Activated CD4-positive, alpha-beta memory T cell treated with anti-CD3 and anti-CD28 coated beads, Interleukin-2, amount 10 ng/mL, durations not matched to agents 7 days and 5 days (primary cell): ENCODE data around the gene PPFIBP2. TPM values are rescaled to one million over a fixed set of nuclear protein-coding genes. Genes with fewer than 3 reads are reported as not detected.

Experiments used
- CTCF ChIA-PET: fragments of 350-600 bp; sonication (Branson Sonifier 250); formaldehyde crosslinking; loops from one replicate; lab custom pipeline; 2021; ENCODE audit warnings: antibody characterized with exemption, inconsistent platforms; lab: Charles Lee
- POLR2A ChIA-PET: fragments of 350-600 bp; sonication (Branson Sonifier 250); formaldehyde crosslinking; loops from one replicate; lab custom pipeline; 2021; ENCODE audit warnings: antibody characterized with exemption; lab: Charles Lee
- DNase-seq: peaks from one replicate; pipeline ENCODE4 v3.0.0-alpha.2; 2020
- H3K27ac Mint-ChIP-seq: one replicate; pipeline ENCODE4 v1.8.0; 2021; ENCODE audit warnings: mild to moderate bottlenecking, mixed read lengths
- H3K27me3 Mint-ChIP-seq: one replicate; pipeline ENCODE4 v1.8.0; 2021; ENCODE audit warnings: mixed read lengths
- H3K36me3 Mint-ChIP-seq: one replicate; pipeline ENCODE4 v1.8.0; 2021; ENCODE audit warnings: low read depth, mixed read lengths
- H3K4me1 Mint-ChIP-seq: one replicate; pipeline ENCODE4 v1.8.0; 2021; ENCODE audit warnings: mixed read lengths
- H3K4me3 Mint-ChIP-seq: one replicate; pipeline ENCODE4 v1.8.0; 2021; ENCODE audit warnings: mild to moderate bottlenecking, mixed read lengths
- H3K9me3 Mint-ChIP-seq: one replicate; pipeline ENCODE4 v1.8.0; 2021; ENCODE audit warnings: mixed read lengths
- total RNA-seq, 2 experiments: library from RNA; stranded (reverse); gene quantifications; one replicate each; pipeline ENCODE4 v1.2.3, GENCODE V29; 2021

PPFIBP2 gene
- total RNA-seq, 2 experiments from 2014 or later: 21.9 to 24.7 TPM

DNA sequence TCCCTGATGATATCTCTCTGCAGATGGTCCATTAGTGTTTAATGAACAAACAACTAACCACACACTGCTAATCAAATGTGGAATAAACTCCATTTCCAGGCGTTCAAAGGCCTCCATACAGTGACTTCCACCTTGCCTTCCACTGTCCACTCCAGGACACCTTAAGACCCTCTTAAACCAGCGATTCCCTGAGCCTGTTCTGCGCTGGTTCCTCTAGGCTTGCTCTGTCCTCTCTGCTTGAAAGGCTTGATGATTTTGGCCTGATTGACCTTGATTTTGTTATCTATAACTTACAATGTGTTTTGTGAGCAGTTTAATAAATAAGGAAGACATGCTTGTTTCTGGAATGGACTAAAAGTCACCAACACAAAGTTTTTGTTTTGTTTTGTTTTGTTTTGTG lies 180.4 kb downstream of the PPFIBP2 start:
- Mint-ChIP-seq H3K27me3 (peaks cover 38% of the 10 kb centered on the region), H3K9me3 (no peaks in the 10 kb centered on the region), H3K27ac (no peak overlapping the region), H3K36me3 (no peaks in the 10 kb centered on the region), H3K4me1 (peaks cover 3% of the 10 kb centered on the region), H3K4me3 (no peak overlapping the region)
- ChIA-PET POLR2A (no interaction called here), CTCF (interaction anchor here (0.6 to 2.3 kb wide), 17 partner anchors 8 to 1073 kb away, joined by 3 to 9 read pairs (median 4); partner anchors contain the start of gene PPFIBP2)
- no peak for DNase-seq

DNA sequence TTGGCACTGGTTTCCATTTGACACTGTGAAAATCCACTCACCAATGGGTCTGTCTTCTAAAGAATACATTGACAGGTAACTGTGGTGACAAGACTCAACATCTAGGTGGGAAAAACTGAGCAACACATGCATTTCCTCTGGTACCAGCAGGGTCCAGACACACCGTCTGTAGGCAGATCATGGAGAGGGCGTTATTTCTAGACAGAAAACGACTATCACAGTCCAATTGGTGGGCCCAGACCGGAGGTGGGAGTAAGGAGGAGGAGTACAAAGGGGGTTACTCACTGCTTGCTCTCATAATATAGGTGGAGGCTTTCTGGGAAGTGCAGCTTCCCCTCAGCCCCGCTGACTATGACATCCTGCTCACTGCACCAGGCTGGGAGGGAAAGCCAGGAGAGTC lies 182.6 kb downstream of the PPFIBP2 start:
- peaks cover 3% of the 10 kb centered on the region for H3K4me1 Mint-ChIP-seq
- CTCF ChIA-PET: interaction anchor here (2.3 kb wide), 1 partner anchor 344 kb away, joined by 9 read pairs; no protein-coding TSS in a partner anchor
- H3K27ac Mint-ChIP-seq: no peak overlapping the region
- H3K27me3 Mint-ChIP-seq: peaks cover 35% of the 10 kb centered on the region
- H3K4me3 Mint-ChIP-seq: no peak overlapping the region
- no peak for DNase-seq
- H3K36me3 Mint-ChIP-seq: no peaks in the 10 kb centered on the region
- no peaks in the 10 kb centered on the region for H3K9me3 Mint-ChIP-seq
- POLR2A ChIA-PET: no interaction called here

Other genes with a start within 250 kb of the PPFIBP2 start
- not detected for gene OLFML1, start 28.5 kb upstream of the PPFIBP2 start, total RNA-seq
- 1 to 10 TPM; 1.8 TPM for gene CYB5R2, start 159.5 kb downstream of the PPFIBP2 start, total RNA-seq
- not detected for gene OVCH2, start 192.5 kb downstream of the PPFIBP2 start, total RNA-seq